Measurements from ENCODE around the gene RASSF7. TPM values are rescaled to one million over a fixed set of nuclear protein-coding genes. Genes with fewer than 3 reads are reported as not detected.

Gene RASSF7
- total RNA-seq, 2 experiments from 2014 or later: 14.1 to 15.7 TPM

DNA sequence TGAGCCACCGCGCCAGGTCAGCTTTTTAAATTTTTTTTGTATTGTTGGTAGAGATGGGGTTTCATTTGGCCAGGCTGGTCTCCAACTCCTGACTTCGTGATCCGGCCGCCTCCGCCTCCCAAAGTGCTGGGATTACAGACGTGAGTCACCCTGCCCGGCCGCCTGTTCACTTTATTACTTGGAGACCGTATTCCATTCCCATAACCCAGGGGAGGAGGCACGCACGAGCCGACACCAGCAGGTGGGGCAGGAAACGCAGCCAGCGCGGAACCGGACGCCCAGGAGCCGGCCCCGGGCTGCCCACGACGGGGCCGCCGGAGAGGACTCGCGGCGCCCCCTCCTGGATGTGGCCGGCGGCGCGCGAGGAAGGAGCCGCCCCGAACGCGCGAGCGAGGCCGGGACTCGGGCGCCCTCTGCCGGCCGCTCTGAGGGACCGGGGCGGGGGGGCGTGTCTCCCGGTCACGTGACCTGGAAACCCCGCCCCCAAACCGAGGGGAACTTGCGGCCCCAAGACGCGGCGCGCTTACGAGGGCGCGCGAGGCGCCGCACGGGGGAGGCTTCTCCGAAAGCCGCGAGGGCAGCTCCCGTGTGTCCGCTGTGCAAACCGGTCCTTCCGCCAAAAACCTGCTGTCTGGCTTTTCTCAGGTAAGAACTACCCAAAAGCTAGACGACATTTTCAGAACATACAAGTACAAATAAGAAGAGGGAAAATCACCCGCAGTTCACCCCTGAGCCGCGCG is 42.1 kb upstream of the RASSF7 start:
- H3K4me1 ChIP-seq (ENCODE audit: insufficient read depth, low read length): peaks cover 8% of the 10 kb centered on the region
- DNase-seq (peak; percentile 79 to 95 (median 86)), ATAC-seq (ENCODE audit: poor library complexity) (peak; percentile 94)
- H3K27me3 ChIP-seq (ENCODE audit: control insufficient read depth in 1 of 2, insufficient read depth in 2 of 2, low read length in 2 of 2): no peaks in the 10 kb centered on the region
- H3K27ac ChIP-seq (ENCODE audit: low read depth in 1 of 2, low read length in 2 of 2): peak overlapping the region in 1 of 2 donors; percentile 41
- intact Hi-C loops (cut with DNase I, micrococcal nuclease): loop anchor here (1.0 to 10.0 kb wide), 3 partner anchors 11 to 214 kb away; partner anchors contain the start of genes IFITM2 (in 1 of the 2), LRRC56 (in 1 of the 2) and RNH1 (in 1 of the 2)
- Mint-ChIP-seq H3K4me3 (peak overlapping the region; percentile 85), H3K27ac (no peak overlapping the region), H3K9me3 (peaks cover 2% of the 10 kb centered on the region), H3K36me3 (ENCODE audit: low read depth) (peaks cover 8% of the 10 kb centered on the region), H3K4me1 (ENCODE audit: low read depth) (peaks cover 4% of the 10 kb centered on the region), H3K27me3 (no peaks in the 10 kb centered on the region)
- CTCF ChIA-PET: interaction anchor here (0.6 to 1.7 kb wide), 10 partner anchors 9 to 268 kb away, joined by 3 to 10 read pairs (median 3); partner anchors contain the start of genes LRRC56, PTDSS2, RNH1 and TMEM80
- POLR2A ChIA-PET: interaction anchor here (0.6 to 3.4 kb wide), 6 partner anchors 12 to 104 kb away, joined by 3 to 23 read pairs (median 3); partner anchors contain the start of genes RNH1 and SIGIRR
- H3K4me3 ChIP-seq (ENCODE audit: low read length): peak overlapping the region; percentile 43
- H3K9me3 ChIP-seq (ENCODE audit: control insufficient read depth in 1 of 2, insufficient read depth in 1 of 2, low read length in 2 of 2): peaks cover 6 to 16% of the 10 kb centered on the region in 2 experiments
- TF ChIP-seq, protein P1, sequence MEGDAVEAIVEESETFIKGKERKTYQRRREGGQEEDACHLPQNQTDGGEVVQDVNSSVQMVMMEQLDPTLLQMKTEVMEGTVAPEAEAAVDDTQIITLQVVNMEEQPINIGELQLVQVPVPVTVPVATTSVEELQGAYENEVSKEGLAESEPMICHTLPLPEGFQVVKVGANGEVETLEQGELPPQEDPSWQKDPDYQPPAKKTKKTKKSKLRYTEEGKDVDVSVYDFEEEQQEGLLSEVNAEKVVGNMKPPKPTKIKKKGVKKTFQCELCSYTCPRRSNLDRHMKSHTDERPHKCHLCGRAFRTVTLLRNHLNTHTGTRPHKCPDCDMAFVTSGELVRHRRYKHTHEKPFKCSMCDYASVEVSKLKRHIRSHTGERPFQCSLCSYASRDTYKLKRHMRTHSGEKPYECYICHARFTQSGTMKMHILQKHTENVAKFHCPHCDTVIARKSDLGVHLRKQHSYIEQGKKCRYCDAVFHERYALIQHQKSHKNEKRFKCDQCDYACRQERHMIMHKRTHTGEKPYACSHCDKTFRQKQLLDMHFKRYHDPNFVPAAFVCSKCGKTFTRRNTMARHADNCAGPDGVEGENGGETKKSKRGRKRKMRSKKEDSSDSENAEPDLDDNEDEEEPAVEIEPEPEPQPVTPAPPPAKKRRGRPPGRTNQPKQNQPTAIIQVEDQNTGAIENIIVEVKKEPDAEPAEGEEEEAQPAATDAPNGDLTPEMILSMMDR (IDR thresholded peaks at IDR 0.05): peak; percentile 96
- no peaks in the 10 kb centered on the region for H3K36me3 ChIP-seq (ENCODE audit: insufficient read depth, low read length)

DNA sequence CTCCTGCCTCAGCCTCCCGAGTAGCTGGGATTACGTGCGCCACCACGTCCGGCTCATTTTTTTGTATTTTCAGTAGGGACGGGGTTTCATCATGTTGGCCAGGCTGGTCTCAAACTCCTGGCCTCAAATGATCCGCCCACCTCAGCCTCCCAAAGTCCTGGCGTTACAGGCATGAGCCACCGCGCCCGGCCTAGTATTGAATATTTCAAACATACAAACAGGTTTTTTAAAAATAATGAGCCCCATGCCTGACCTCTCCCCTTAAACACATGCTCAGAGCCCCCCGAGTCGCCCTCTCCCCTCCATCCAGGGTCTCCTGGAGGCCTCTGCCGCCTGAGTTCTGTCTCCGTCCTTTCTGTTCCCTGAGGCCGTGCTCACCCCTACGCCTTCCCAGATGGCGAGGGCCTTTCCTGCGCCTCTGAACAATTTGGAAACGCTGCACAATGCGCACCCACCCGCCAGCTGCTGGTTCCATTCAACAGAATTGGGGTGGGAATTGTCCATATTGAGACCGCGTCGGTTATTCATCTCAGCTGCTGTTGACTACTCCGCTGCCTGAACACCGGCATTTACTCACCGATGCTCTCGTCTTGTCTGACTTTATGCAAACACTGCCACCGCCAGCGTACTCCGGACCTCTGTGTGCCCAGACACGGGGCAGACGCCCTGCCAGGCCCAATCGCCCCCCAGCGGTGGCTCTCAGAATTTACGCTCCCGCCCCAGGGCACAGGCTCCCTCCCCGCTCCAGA is 40.2 kb upstream of the RASSF7 start:
- Mint-ChIP-seq H3K4me3 (peak overlapping the region; percentile 20), H3K4me1 (ENCODE audit: low read depth) (peaks cover 4% of the 10 kb centered on the region), H3K27me3 (no peaks in the 10 kb centered on the region), H3K27ac (no peak overlapping the region), H3K9me3 (peaks cover 2% of the 10 kb centered on the region), H3K36me3 (ENCODE audit: low read depth) (no peaks in the 10 kb centered on the region)
- H3K4me1 ChIP-seq (ENCODE audit: insufficient read depth, low read length): peaks cover 8% of the 10 kb centered on the region
- POLR2A ChIA-PET: interaction anchor here (0.9 kb wide), 1 partner anchor 14 kb away, joined by 4 read pairs; no protein-coding TSS in a partner anchor
- no peak for DNase-seq
- H3K36me3 ChIP-seq (ENCODE audit: insufficient read depth, low read length): no peaks in the 10 kb centered on the region
- no peak for ATAC-seq (ENCODE audit: poor library complexity)
- no peak overlapping the region for H3K4me3 ChIP-seq (ENCODE audit: low read length)
- H3K9me3 ChIP-seq (ENCODE audit: control insufficient read depth in 1 of 2, insufficient read depth in 1 of 2, low read length in 2 of 2): peaks cover 6 to 16% of the 10 kb centered on the region in 2 experiments
- CTCF ChIA-PET: interaction anchor here (0.6 kb wide), 1 partner anchor 254 kb away, joined by 3 read pairs; no protein-coding TSS in a partner anchor
- H3K27ac ChIP-seq (ENCODE audit: low read depth in 1 of 2, low read length in 2 of 2): no peak overlapping the region
- TF ChIP-seq, protein P1 (IDR thresholded peaks at IDR 0.05): no peak
- H3K27me3 ChIP-seq (ENCODE audit: control insufficient read depth in 1 of 2, insufficient read depth in 2 of 2, low read length in 2 of 2): no peaks in the 10 kb centered on the region
- intact Hi-C loops (cut with DNase I, micrococcal nuclease): no loop called here

DNA sequence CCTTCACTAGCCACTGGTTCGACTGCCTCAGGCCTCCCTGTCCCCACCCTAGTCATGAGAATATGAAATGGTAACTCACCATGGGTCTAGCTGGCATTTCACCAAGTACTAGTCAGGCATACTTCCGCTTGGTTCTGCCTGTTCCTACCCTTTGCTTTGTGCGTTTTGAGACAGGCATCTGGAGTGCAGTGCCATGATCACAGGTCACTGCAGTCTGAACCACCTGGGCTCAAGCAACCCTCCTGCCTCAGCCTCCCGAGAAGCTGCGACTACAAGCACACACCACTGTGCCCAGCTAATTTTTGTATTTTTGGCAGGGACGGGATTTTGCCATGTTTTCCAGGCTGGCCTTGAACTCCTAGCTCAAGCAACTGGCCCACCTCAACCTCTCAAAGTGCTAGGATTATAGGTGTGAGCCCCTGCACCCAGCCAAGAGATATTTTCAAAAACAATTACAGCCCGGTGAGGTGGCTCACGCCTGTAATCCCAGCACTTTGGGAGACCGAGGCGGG is 39.5 kb upstream of the RASSF7 start:
- H3K27ac Mint-ChIP-seq: no peak overlapping the region

More for the DNA sequence above, 39.5 kb upstream of the RASSF7 start:
- H3K27me3 ChIP-seq (ENCODE audit: control insufficient read depth in 1 of 2, insufficient read depth in 2 of 2, low read length in 2 of 2): no peaks in the 10 kb centered on the region
- intact Hi-C loops (cut with DNase I, micrococcal nuclease): no loop called here
- Mint-ChIP-seq H3K27me3 (no peaks in the 10 kb centered on the region), H3K9me3 (peaks cover 2% of the 10 kb centered on the region), H3K4me3 (no peak overlapping the region), H3K36me3 (ENCODE audit: low read depth) (no peaks in the 10 kb centered on the region), H3K4me1 (ENCODE audit: low read depth) (peaks cover 4% of the 10 kb centered on the region)
- ChIA-PET POLR2A (interaction anchor here (0.9 kb wide), 1 partner anchor 15 kb away, joined by 4 read pairs; no protein-coding TSS in a partner anchor), CTCF (no interaction called here)
- DNase-seq (no peak), ATAC-seq (ENCODE audit: poor library complexity) (no peak)
- peaks cover 8% of the 10 kb centered on the region for H3K4me1 ChIP-seq (ENCODE audit: insufficient read depth, low read length)
- H3K36me3 ChIP-seq (ENCODE audit: insufficient read depth, low read length): no peaks in the 10 kb centered on the region
- TF ChIP-seq, protein P1 (IDR thresholded peaks at IDR 0.05): no peak
- H3K27ac ChIP-seq (ENCODE audit: low read depth in 1 of 2, low read length in 2 of 2): no peak overlapping the region
- peaks cover 6 to 14% of the 10 kb centered on the region in 2 experiments for H3K9me3 ChIP-seq (ENCODE audit: control insufficient read depth in 1 of 2, insufficient read depth in 1 of 2, low read length in 2 of 2)
- H3K4me3 ChIP-seq (ENCODE audit: low read length): no peak overlapping the region

Measured in CD4-positive, alpha-beta T cell (primary cell).